Left kidney (tissue), 2 donors: ENCODE measurements around the gene TEX53. TPM values are rescaled to one million over a fixed set of nuclear protein-coding genes. Genes with fewer than 3 reads are reported as not detected.

Source experiments
- DNase-seq: peaks from one replicate; pipeline ENCODE4 v3.0.0-alpha.2; 2013
- polyA plus RNA-seq: library from polyadenylated mRNA; unstranded; fragments of 120-200 nt; gene quantifications from one replicate; pipeline ENCODE4 v1.2.1, GENCODE V29; 2013; ENCODE audit not compliant: insufficient read length

TEX53 gene
- polyA plus RNA-seq, 1 donor: not detected

DNA sequence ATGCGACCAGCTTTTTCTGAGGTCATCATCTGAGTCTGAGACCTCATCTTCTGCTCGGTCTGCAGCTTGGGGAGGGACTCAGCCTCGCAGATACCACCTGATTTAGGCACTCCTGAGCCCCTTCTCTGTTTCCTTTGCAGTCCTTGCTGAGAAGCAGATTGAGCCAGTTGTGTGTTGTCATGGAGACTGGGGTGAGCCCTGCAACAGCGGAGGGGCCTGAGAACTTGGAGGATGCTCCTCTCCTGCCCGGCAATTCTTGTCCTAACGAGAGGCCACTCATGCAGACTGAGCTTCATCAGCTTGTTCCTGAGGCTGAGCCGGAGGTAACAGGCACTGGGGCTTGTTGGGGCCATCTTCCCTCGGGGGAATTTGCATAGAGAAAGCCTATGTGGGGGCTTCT is 19.2 kb downstream of the TEX53 start:
- no peak for DNase-seq

DNA sequence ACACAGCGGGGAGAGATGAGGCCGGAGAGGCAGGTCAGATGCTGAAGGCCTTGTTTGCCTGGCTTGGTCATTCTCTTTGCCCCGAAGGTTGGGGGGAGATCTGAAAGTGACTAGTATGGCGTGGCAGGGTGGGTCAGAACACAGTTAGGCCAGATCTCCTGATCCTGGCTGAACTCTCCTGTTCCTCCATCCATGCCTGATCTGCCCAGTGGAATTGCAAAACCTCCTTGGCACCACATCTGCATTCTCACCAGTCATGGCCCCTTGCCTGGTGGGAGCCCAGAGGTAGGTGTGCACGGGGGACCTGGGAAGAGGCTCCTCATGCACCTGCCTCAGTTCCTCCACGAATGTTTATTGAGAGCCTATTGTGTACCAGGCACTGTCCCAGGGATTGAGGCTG is 23.2 kb downstream of the TEX53 start:
- DNase-seq: no peak

DNA sequence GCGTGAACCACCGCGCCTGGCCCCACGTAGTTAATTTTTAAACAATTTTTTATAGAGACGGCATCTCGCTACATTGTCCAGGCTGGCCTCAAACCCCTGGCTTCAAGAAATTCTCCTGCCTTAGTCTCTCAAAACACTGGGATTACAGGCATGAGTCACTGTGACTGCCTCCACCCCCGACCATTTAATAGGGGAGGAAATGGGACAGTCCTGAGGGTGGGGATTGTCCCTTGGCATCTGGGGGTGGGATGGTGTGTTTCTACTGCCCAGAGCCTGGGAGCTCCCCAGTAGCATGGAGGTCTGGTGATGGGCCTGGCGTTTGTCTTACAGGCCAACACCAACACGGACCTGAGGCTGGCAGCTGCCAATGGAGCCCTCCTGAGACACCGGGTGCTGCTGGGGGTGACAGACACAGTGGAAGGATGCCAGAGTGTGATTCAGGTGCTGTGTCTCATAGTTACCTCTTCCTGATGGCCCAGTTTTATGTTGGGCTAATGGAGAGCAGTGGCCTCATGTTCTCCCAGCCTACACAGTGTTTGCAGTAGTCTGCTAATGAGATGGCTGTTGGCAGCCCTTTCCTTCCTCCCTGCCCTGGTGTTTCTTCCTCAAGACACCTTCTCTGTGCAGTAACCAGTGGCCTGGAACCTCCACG is 24.0 kb downstream of the TEX53 start:
- no peak for DNase-seq

DNA sequence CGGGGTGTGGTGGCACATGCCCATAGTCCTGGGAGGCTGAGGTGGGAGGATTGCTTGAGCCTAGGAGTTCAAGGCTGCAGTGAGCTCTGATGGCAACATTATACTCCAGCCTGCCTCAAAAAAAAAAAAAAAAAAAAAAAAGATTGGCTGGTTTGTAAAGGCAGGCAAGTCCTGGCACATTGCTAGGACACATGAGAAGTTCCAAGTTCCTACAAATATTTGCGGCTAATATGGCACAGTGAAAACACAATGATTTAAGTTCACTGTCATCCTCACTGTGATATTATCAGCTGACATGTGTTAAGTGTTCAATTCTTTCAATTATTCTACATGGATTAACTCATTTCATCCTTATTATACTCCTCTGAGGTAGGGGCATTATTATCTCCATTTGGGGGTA is 26.4 kb downstream of the TEX53 start:
- no peak for DNase-seq

DNA sequence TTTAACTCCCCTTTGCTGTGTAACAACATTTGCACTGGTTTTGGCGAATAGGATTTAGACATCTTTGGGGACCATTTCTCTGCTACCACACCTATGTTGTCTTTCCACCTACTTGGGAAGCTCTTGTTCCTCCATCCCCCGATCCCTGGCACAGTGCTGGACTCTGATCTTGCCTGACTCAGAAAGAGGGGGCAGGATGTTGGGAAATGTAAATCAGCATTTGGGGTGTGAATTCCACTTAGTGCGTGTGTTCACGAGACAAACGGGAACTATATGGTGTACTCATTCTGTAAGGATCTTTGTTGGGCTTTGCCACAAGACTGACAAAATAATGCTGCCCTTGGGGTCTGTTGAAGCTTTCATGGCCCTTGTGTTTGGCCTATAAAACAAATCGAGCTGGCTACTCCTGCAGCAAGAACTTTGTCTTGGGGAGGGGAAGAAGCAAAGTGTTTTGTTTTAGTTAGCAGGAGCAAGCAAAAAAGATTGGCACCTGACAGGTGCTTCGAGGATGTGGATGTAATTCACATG is 28.0 kb downstream of the TEX53 start:
- DNase-seq: no peak

DNA sequence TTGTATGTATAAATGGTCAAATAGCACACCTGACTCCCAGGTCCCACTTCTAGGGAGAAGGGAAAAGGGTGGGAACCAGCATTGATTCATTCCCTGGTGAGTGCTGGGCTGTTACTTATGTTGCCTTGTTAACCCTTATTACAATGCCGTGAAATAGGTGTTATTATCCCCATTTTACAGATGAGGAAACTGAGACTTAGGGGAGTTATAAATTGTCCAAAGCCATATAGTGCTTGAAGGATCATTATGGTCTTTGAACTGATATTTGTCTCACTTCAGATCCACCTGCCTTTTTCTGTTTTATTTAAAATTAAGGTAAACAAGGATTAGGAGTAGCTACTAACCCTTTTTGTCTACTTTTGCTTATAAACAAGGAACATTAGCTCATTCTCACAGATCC is 30.1 kb downstream of the TEX53 start:
- DNase-seq: no peak

DNA sequence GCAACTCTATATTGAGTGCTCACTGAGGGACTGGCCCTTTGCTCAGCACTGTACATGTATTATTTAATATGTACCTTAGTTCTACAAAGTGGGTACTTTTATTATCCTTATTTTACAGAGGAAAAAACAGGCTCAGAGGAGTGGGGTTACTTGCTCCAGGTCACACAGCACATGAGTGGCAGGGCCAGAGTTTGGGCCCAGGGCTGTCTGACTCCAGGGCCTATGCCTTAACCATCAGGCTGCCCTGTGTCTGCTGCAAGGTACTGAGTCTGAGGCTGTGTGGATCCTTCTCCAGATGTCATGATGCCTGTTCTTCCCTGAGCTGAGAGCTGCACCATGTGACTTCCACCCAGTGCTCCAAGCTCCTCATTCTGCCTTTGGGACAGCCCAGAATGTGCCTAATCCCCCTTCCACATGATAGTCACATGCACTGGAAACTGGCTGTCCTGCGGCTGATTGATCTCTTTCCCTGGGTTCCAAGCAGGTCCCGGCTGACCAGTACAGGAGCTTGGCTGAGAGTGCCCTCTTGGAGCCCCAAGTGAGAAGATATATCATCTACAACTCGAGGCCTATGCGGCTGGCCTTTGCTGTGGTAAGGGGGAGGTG is 31.1 kb downstream of the TEX53 start:
- no peak for DNase-seq

DNA sequence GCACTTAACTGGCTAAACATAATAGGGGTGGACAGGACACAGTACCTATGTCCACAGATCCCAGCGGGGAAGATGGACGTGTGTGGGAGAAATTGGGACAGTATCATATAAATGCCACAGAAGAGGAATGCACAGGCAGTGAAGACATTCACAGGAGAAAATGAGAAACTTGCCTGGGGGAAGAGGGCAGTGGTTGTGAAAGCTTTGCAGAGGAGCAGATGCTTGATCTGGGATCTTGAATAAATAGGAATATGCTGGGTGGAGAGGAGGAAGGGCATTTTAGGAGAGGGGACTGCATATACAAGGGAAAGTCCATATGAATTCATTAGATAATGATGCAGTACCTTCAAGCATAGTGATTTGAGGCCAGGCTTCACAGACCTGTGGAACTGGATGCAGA is 32.9 kb downstream of the TEX53 start:
- no peak for DNase-seq

DNA sequence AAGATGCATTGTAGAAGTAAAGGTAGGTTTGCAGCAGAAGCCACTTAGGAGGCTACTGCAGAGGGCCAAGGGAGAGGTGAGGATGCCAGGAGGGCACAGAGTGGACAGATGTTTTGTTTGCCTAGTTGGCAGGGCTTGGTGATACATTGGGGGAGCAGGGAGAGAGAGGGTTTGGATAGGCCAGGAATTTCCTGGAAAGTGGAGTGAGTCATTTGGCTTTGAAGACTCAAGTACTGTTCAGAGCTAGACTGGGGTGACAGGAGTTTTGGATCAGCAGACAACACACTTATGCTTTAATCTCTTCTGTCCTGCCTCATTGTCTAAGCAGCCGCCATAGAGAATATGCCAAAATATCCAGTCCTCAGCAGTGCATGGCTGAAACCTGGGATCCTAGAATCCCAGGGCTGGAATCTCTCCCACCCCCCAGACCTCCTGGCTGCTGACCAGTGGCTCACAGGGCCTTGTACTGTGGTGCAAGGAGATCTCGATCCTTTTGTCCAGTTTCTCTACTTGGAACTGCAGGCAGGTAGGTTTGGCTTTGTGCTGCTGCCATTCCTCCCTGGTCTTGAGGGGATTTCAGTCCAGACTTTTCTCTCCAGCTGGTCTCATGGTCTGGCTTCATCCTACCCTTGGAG is 35.5 kb downstream of the TEX53 start:
- DNase-seq: no peak

DNA sequence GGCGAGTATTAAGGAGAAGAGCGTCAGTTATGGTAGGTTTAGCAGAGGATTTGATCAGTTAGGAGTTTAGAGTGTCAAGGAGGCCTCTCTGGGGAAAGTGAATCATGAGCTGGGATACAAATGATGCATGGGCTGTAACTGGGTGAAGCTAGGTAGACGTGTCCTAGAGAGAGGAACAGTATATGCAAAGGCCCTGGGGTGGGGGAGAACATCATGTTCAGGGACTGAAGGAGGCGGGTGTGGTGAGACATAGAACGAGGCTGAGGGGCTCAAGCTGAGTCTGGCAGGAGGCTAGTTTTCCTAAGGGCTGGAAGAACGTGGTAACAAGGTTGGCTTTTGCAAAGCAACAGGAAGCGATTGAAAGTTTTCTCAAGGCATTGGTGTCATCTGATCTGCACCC is 36.0 kb downstream of the TEX53 start:
- no peak for DNase-seq

DNA sequence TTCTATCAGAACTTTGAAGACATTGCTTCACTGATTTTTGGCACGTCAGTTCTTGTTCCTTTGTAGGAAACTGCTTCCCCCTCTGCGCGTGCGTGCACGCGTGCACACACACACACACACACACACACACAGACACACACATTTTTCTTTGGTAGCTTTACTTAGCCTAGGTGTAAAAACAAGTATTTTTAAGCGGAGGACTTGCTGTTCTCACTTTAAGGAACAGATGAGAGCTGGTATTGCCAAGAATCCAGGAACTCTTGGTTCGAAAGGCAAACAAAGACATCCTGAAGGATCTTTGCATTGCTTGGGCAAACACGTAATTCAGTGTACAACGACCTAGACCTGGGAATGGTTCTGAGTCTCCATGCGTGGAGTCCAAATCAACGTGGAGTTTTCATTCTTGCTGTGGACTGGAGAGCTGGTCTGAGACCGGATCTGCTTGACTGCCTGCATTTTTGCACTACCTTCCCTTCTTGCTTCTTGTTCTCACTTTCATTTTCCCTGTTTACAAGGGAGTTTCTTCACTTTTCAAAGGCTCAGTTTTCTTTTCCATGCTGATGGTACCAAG is 38.3 kb downstream of the TEX53 start:
- DNase-seq: peak; percentile 22

DNA sequence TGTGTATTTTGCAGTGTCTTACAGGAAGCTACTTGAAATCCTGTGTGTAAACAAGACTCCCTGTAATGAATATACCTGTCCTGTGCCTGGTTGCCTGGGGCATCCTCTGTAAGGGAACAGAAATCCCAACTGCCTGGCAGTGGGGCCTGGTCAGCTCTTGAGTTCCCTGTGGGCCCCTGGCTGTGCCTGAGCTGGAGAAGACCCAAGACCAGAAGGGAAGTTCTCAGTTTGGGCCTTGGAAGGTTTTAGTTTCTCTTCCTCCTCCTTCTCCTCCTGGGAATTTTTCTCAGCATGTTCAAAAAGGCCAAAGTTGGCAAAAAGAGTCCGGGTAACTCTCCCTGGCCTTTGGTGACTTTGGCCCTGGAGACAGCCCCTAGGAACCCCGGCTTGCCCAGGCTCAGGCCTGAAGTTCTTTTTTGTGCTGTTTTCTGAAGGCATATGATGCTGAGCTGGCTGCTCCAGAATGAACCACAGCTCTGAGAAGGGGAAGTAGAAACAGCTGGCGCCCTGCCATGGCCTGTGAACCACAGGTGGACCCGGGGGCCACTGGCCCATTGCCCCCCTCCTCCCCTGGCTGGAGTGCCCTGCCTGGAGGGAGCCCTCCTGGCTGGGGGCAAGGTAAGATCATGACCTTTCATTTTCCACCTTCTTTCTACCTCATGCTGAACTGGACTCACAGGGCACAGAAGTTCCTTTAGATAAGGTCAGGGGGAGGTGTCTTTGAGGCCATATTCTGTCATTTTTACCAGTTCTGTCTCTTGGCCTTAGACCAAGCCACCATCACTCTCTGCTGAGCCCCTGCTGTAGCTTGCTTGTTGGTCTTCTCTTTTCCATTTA is 40.7 kb downstream of the TEX53 start:
- DNase-seq: no peak

DNA sequence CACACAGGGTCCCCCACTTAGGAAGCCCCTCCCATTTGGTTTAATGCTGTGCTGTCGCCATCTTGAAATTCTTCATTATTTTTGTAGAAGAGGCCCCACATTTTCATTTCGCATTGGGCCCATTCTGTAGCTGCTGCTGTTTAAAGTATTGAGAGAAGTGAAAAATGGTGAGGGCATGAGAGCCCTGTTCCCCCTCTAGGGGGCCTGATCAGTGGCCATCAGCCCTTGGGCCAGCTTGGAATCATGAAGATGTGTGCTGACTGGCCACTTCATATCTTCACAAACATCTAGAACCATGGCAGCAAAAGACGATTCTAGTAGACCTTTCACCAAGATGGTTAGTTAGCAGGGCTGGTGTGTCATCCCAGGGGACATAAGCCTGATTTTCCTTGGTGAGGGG is 43.2 kb downstream of the TEX53 start:
- DNase-seq: no peak

DNA sequence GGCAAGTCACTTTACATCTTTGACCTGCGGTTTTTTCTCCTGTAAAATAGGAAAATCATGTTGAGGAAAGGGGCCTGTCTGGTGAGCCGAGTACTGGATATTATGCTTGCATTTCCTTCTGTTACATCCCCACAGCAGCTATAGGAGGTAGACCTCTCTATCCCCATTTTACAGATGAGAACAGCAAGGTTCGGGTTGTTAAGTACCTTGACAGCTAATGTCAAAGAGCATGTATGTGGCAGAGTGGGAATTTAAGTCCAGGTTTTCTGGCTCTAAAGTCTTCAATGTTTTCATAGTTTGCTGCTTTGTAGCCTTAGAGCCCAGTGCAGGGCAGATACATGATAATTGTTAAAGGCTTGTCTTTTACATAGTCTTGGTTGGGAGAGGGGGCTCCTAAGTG is 43.7 kb downstream of the TEX53 start:
- no peak for DNase-seq

DNA sequence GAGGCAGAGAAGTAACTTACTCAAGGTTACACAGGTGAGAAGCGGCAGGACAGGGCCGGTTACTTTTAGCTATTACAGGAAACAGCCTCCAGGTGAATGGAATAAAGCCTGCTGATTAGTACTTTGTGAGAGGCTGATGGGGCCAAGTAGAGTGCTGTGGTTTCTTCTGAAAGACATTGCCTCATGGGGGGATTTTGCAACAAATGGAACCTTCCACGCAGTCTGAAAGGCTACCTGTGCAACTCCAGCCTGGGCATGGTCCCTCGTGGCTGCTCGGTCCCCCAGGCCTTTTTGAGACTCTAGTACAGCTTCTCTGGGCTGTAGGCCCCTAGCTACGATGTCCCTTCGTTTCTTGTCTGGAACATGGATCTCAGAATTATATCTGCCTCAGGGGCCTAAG is 44.5 kb downstream of the TEX53 start:
- DNase-seq: no peak

DNA sequence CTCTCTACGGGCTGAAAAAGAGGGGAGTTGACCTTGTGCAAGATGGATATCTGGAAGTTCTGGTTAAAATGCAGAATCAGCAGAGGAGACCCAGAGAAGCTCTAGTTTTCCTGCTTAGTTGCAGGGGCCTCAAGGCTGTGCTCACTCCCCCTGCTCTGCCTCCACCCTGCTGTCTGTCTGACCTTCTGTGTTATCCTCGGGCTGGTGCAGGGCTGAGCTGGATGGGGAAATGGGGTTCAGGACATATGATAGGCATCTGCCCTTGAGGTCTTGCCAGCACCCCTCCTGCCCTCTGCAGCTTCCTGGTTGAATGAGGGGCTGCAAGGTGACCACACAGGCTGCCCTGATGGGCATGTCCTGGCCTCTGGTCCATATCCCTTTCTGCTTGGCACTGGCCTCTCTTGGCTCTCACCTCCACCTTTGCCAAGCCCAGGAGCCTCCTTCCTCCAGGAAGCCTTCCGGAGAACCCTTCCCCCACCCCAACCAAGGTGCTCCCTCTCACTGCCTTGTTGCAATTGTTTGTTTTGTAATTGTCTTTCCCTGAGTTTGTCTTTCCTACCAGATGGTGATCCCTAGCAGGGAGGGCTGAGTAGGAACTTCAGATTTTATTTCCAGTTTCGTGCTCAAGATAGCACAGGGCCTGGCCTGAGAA is 45.2 kb downstream of the TEX53 start:
- no peak for DNase-seq

DNA sequence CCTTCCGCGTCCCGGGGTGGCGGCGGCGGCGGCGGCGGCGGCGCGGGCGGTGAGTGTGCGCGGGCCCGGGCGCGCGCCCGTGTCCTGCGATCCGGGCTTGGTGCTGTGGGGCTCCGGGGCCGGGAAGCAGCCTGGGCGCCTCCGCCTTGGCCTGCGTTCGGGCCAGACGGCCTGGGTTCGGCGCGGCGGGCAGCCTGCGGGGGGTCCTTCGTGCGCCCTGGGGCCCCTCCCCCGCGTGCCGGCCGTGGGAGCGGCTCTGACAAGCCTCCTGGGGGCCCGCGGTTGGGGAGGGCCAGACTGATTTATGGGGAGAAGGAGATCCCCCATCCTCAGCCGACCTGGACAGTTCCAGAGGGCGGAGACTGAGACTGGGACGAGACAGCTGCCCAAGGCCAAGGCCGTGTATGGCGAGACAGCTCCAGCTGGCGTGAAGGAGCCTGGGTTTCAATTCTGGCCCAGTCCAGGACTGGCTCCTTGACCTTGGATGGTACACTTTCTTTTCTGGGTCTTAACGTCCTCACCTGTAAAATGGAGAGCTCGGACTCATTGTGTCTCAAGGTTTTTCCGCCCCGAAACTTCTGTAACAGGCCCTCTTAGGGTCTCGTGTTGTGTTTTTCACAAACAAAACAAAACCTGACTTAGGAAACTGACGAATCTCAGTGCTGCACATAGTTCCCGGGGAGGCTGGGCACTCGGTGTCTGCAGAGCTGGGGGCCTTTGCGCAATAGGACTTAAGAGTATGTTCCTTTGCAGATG is 45.9 kb downstream of the TEX53 start:
- DNase-seq: peak; percentile 73

DNA sequence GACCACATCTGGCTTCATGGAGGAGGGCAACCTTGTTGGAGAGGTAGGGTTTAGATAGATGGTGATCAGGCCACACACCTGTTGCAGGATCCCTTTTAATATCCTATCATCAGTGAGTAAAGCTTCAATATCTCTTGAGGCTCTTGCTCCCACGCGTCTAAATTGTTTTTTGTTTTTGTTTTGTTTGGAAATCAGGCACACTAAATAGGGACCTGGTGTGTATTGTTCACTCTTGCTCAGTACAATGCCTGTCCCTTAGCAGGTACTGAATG is 49.1 kb downstream of the TEX53 start:
- no peak for DNase-seq

DNA sequence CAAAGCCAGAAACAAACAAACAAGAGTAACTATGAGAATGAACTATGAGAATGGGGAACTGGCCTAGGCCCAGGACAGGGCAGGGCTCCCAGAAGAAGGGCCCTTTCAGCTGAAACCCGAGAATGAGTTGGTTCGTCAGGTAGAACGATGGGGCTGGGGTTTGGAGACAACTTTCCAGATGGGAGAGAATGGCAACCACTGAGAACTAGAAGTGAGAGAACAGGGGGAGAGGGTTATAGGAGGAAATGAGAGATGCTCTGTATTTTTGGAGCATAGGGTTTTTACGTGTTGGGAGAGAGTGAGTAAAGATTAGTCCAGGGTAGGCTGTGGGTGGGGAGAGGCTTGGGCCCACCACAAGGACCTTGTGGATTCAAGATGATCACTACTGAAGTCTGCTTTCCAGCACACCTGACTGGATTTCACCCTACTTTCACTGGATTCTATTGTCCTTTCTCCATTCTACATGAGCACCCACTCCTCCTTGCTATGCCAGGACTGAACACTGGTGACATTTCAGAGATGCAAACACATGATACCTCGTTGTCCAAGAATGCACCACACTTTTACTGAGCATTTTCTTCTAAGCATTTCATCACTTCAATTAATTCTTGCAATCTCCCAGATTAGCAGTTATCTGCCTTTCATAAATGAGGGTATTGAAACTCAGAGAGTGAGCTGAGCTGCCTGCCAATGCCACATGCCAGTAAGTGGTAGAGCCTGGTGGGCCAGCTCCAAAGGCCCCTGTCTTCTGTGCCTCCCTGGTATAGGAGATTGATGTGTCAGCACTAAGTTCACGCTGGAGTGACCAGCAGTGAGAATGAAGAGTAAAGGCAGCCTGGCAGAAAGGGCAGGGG is 49.7 kb downstream of the TEX53 start:
- DNase-seq: no peak

DNA sequence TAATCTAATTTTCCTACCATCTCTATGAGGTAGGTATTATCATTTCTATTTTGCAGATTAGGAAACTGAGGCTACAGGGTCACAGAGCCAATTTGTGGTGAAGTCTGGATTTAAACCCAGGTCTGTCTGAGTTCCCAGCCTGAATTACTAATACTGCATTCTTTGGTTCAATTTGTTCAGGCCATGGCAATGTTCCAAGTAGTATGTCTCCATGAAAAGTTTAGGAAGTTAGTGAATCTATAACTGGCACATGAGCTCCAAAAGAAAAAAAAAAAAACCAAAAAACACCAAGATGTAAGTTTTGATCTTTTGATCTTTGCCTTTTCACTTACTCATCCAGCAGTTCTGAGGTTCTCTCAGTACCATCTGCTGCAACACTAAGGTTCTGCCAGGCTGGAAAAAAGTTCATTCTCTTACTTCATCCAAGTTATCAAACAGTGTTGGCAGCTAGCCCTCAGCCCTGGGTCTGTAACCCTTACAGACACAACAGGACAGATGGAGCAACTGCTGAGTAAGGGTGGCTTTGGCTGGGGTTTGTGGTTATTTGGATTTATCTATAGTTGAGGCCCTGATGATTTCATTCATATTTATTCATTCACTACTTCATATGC is 50.9 kb downstream of the TEX53 start:
- DNase-seq: no peak
